CD4-positive, alpha-beta T cell treated with Interleukin-15 for 1 hour (primary cell): Measurements from ENCODE around the gene APCDD1L.
"Not testable (repeated sequence)": the region's sequence is repeated elsewhere in the genome, so short reads cannot be mapped to it uniquely, and the experiment has no call there.

ENCODE experiments used
- DNase-seq: peaks from one replicate; pipeline ENCODE4 v3.0.0-alpha.2; 2020

APCDD1L gene

DNA sequence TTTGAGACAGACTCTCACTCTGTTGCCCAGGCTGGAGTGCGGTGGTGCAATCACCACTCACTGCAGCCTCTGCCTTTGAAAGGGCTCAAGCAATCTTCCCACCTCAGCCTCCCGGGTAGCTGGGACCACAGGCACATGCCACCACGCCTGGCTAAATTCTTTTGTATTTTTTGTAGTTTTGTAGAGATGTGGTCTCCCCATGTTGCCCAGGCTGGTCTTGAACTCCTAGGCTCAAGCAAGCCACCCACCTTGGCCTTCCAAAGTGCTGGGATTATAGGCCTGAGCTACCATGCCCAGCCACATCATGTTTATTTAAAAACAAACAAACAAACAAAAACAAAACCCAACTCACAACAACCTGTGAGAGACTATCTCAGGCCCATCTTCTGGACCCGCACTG is 29.7 kb upstream of the APCDD1L start:
- no peak for DNase-seq

DNA sequence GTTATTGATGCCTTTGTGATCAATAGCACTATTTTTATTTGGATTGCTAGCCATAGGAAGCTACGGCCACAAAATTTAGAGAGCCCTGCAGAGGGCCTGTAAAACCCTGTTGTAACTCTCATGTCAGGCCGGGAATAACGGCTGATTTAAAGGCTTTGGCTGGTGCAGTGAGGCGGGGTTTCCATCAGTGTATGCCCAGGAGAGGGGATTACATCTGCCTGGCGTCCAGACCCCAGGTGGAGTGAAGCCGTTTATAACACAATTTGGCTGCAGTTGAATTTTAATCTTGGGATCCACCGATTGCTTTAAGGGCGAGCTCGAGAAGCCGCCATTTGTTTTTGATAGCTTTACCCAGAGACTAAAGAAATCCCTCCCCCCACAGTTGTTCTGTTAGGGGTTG is 29.1 kb upstream of the APCDD1L start:
- no peak for DNase-seq

DNA sequence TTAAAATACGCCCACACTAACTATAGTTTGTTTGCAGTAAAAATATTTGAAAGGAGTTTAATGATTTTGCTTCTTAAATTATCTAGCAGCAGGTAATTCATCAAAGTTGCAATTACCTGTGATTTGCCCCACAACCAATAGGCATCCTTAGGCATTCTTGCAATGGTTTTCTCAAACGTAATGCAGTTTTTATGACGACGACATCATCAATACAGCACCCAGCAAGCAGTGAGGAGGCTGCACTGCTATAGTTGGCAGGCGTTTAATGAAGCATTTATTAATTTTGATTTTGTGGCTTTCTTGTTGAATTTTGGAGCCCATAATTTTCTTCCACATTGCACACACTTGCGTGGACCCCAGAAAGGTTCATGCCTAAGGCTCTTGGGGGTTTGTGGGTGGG is 28.1 kb upstream of the APCDD1L start:
- no peak for DNase-seq

DNA sequence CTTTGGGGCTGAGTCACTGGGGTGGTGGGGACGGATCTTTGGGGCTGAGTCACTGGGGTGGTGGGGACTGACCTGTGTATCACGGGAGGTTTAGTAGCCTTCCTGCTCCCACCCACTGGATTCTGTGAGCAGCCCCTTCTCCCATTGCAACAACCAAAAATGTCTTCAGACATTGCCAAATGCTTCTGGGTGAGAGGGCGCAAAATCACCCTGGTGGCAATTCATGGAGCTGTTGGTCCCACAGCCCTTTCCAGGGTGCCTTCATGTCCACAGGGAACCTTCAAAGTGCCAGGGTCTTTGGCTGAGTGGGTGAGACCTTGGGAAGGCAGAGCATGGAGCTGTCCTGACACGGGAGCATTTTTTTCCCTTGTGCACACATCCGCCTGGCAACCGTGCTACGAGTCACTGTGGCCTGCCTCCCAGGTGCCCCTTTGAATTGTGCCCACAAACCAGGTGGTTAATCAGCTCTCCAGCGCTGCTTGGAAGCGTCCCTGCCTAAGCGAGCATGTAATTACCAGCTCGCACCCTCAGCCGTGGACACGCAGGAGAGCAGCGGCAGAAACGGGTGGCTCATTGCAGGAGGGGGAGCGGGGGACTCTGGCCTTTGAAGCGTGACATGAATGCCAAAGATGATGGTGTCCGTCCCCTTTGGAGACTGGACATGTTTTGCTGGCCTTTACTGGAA is 27.4 kb upstream of the APCDD1L start:
- DNase-seq, result no peak

DNA sequence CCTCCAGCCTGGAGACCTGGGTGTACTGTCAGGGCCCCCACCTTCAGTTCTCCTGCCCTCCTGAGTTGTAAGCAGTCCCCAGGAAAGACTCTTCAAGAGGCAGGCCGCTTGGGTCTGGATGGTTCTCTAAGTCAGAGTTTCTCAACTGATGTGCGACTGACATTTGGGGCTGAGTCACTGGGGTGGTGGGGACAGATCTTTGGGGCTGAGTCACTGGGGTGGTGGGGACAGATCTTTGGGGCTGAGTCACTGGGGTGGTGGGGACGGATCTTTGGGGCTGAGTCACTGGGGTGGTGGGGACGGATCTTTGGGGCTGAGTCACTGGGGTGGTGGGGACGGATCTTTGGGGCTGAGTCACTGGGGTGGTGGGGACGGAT is 26.8 kb upstream of the APCDD1L start:
- not testable (repeated sequence) for DNase-seq

DNA sequence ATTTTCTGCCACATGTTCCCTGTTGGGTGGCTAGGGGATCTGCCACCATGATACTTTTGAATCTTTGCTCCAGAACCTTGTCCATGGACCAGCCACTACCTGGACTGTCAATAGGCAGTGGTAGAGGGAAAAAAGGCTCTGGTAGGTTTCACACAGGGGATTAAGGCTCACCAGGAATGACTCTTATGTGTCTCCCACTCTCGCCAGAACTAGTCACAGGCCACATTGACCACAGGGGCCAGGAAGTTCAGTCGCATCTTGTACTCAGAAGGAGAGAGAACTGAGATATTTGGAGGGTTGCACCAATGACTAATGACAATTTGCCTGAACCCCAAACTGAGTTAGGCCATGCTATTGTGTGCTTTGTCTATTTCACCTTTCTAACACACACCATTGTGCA is 23.6 kb upstream of the APCDD1L start:
- no peak for DNase-seq

DNA sequence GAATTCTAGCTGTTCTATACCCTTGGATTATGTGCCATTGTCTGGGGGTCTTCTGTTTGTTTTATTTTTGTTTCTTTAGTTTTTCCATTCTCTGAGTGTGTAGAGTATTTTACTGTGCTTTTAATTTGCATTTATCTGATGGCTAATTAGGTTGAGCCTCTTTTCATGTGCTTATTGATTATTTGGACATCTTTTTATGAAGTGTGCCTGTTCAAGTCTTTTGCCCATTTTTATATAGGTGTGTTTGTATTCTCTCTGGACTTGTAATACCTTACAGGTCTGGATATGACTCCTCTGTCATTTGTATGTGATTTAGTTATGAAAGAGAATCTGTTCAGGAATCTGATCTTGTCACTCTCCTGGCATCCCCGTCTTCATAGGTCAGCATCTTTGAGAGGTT is 22.6 kb upstream of the APCDD1L start:
- no peak for DNase-seq

DNA sequence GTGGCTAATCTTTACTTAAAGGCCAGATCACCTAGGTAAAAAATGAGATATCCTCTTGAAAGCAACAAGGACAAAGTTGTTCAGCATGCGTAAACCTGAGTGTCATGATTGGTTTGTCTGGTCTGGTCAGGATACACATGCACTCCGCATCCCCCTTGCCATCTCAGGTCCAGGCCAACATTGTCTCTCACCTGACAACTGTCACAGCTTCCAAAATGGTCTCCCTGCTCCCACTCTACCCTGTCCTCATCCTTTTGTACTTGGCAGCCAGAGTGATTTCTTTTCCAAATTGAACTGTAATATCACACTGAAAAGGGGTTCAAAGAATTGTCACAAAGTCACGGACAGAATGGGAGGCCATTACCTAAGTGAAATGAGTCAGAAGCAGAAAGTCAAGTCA is 21.1 kb upstream of the APCDD1L start:
- no peak for DNase-seq

DNA sequence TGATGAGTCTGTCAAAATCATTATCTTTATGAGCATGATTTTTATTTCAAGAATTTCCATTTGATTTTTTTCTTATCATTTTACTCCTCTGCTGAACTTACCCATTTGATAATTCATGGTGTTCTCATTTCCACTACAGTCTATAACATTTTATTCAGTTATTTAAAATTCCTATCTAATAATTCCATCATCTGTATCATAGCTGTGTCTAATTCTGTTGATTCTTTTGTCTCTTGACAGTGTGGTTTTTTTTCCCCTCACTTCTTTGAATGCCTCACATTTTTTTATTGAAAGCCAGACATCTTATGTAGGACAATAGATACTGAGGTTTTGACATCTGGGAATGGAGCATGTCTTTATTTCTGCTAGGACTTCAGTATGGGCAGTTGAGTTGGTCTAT is 16.5 kb upstream of the APCDD1L start:
- DNase-seq, result no peak

DNA sequence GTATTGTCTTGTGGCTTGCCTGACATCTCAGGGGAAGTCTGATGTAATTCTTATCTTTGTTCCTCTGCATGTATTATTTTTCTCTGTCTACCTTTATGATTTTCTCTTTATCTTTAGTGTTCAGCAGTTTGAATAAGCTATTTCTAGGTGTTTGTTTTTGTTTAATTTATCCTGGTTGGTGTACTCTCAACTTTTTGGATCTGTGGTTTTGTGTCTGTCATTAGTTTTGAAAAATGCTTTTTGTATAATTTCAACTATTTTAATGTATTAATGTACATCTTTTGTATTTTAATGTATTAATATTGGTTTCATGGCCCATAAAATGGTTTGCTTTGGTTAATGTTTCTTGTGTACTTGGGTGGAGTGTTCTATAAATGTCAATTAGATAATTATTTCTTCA is 15.9 kb upstream of the APCDD1L start:
- DNase-seq, result no peak

DNA sequence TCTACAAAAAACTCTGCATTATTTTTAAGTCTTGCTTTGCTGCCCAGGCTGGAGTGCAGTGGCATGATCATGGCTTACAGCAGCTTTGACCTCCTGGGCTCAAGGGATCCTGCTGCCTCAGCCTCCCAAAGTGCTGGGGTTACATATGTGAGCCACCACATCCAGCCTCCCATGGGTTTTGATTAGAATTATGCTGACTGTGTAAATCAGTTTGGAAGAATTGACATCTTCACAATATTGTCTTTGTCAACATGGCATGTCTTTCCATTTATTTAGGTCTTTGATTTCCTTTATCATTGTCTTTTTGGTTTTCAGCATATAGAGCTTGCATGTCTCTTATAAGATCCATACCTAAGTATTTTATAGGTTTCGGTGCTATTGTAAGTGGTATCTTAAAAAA is 13.2 kb upstream of the APCDD1L start:
- DNase-seq, result no peak

DNA sequence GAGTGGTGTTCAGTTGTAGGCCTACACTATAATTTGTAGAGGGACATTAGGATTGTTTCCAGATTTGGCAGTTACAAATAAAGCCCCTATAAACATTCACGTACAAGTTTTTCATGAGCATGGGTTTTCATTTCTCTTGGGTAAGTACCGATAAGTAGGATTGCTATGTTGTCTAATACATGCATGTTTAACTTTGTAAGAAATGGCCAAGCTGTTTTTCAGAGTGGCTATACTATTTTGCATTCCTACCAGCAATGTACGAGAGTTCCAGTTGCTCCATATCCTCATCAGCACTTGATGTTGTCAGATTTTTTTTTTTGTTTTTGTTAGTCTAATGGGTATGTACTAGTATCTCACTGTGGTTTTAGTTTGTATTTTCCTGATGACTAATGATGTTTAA is 11.2 kb upstream of the APCDD1L start:
- no peak for DNase-seq

DNA sequence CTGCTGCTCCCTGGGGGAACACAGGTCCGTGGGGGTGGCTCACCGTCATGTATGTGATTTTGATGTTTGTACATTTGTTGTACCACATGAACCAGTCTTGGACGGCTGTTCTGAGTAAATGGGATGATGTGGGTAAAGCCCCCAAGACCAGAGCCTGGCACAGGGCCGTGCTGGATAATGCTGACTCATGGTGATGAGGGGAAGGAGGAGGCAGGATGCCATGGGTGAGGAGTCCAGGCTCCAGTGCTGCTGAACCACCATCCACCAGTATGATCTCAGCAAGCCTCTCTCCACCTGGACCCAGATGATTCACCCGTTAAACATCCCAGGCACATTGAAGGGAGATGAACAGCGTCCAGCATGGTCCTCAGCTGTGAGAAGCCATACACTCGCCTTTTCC is 9.6 kb upstream of the APCDD1L start:
- DNase-seq, result no peak

DNA sequence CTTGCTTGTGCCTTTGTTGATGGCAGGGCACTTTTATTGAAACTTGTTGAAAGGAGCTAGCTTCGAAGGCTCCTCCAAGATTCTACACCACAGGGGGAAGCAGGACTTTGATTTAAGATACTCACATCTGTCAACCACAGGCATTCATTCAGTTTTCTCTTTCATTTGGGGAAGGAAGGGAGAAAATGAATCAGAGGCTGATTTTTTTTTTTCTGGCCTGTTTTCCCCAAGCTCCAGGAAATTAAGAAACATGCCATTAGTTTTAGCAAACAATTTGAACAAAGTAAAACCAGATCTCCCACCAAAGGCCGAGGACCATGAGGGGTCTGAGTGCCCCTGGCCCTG is 8.7 kb upstream of the APCDD1L start:
- DNase-seq, result no peak

DNA sequence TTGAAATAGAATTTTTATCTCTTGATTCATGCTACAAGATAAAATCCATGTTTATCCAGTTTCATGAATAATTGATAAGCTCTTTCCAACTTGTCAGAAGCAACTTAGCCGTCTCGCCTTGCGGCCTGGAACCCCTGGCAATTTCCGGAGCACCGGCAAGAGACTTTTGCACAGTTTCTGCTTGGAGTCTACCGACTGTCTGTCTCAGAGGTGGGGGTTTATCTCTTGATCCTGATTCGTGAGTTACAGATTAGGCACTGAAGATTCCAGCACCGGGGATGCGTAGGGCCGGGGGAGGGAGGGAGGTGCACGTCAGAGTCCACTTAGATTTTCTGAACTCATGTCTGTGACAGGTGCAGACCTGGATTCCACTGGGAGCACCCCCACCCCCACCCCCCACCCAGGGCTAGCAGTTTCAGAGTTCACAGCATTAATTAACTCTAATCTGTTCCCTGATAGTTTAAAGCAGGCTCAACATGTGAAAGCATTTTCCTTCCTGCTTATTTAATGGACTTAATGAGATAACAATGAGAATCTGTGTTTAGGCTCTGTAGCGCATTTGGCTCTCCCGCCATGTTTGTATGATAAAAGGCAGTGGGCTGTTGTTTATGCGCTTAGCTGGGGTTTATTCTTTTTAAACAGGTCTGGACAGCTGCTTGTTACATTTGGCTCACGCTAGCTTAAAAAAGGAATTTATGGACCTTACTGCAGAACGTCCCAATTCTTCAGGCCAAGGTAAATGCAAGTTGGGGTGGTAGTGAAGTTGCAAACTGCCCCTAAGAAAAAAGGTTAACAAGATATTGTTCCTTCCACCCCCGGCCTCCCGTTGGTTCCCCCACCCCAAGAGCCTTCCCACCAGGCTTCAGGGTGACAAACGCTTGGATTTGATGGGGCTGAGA is 8.1 kb upstream of the APCDD1L start:
- no peak for DNase-seq

DNA sequence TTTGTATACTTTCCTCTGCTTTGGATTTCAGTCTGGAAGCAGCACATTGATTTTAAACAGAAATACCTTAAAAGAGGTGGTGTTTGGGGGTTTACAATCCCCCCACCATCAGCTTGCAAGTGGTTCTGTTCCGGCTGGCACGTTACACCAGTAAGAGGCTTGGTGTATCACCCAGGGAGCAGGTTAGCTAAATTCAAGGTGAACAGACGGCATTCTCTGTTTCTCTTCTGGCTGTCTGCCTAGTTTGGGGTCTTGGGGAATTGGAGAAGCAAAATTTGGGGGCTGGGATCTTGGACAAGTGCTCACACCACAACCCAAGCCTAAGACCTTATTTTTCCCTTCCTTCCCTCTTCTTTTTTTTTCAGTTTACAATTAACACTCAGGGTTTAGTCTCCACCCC is 7.5 kb upstream of the APCDD1L start:
- no peak for DNase-seq

DNA sequence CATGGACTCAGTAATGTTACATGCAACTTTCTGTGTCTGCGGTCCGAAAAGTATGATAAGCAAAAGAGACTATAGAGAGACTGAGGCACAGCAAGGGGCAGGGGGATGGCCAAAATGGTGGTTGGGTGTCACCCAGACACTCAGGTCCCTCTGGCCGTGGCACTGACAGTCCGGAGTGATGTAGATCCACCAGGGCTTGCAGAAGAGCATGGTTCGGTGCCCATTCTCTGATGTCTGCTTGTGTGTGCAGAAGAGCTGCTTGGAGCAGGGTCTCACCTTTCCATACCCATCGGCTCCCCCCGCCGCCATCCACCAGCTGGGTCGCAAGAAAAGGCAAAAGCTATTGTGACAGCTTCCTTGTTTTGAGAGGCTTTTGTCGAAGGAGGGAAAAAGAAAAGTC is 6.6 kb upstream of the APCDD1L start:
- DNase-seq, result no peak

DNA sequence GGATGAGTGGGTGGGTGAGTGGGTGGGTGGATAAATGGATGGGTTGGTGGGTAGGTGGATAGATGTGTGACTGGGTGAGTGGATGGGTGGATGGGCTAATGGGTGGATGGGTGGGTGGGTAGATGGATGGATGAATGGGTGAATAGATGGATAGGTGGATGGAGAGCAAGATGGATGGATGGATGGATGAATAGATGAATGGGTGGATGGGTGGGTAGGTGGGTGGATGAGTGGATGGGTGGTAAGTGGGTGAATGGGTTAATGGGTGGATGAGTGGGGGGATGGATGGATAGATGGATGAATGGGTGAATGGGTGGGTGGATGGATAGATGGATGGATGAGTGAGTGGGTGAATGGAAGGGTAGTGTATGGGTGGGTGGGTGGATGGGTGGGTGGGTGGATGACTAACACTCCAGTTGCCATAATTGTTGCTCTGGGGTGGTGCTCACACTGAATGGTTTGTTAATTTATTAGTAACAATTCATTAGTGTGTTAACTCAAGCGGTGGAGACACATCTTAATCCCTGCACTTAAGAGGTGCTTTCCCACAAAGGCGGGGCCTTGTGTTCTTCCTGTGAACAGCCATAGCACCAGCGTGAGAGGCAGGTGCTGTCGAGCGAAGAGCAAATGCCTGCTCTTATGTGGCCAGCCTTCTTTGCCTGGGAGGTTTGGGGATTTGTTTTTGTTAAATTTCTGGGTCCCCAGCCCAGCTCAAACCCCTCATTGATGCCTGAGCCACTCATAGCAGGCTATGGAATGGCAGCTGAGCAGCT is 4.9 kb upstream of the APCDD1L start:
- no peak for DNase-seq

DNA sequence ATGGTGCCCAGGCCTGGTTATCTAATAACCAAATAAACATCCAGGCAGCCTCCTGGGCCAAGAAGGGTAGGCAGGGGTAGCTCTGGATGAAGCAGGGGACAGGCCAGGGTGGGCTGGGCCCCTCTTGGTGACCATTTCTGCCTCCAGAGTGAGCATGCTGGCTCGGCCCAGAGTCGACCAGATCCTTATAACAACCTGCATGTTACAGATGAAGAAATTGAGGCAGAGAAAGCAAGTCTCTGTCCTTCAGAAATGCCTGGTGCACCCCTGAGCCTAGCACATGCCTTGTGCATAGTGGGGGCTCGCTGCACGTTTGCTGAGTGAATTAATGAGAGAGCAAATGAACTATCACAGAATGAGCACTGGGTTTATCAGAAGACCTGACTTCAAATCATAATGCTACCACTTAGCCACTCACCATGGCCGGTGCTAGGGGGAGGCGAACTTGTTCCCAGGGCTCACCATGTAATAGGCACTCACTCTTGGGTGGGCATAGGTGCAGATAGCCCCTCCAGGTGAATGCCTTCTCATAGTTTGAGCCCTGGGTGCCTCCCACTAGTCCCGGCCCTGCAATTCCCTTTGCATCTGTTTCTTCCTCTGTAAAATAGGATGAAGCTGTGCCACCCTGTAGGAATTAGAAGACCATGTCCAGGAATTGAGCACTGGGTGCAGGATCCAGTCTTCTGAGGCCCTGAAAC is 3.8 kb upstream of the APCDD1L start:
- no peak for DNase-seq

DNA sequence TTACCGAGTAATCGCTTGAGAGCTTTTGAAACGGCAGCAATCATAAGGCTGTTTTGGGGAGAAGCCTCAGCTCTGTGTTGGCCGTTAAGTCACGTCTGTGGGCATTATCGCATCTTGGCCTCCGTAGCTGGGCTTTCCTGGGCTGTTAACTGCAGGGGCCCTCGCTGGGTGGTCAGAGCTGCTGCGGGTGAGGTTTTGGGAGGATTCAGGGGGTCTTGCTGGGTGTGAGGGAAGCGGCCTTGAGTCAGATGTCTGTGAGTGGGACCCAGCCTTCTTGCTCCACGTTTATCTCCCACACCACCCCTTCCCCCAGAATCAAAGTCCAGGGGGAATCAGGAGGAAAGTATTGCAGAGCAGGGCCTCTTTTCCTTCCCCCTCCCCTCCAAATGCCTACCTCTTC is 3.2 kb upstream of the APCDD1L start:
- DNase-seq, result no peak

DNA sequence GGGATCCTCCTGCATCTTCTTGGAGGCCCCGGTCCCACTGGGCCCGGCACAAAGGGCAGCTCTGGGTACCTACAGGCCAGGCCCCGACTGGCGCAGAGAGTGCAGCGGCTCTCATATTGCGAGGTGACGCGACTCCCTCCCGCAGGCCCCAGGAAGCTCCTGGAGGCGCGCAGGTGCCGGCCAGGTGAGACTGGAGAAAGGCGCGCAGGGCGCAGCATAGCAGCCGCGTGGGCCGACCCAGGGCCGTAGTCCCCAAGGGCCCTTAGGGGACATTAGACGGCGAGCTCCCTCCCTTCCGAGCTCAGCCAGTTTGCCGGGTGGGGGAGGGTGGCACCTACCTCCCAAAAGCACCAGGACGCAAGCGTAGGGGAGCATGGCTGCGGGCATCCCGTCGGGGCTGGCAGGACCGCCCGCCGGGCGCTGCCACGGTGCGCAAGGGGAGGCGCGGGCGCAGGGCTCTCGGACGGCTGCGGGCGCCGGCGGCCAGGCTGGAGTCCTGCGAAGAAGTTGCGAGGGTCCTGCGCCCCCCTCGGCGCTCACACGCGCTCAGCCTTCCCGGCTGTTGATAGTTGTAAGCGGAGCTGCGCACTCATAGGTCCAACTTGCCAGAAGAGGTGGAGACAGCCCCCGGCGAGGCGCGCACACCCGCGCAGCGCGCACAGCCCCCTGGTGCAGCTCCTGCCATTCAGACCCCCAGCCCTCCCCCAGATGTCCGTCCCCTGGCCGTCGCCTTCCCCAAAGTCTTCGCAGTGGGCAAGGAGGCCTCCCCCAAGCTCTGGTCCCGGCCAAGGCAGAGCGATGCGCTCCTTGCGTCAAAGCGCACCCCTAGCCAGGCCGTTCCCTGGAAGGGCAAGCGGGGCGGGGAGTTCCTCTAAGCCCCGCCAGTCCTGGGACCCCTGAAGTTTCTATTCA is 622 bp downstream of the APCDD1L start:
- no peak for DNase-seq

DNA sequence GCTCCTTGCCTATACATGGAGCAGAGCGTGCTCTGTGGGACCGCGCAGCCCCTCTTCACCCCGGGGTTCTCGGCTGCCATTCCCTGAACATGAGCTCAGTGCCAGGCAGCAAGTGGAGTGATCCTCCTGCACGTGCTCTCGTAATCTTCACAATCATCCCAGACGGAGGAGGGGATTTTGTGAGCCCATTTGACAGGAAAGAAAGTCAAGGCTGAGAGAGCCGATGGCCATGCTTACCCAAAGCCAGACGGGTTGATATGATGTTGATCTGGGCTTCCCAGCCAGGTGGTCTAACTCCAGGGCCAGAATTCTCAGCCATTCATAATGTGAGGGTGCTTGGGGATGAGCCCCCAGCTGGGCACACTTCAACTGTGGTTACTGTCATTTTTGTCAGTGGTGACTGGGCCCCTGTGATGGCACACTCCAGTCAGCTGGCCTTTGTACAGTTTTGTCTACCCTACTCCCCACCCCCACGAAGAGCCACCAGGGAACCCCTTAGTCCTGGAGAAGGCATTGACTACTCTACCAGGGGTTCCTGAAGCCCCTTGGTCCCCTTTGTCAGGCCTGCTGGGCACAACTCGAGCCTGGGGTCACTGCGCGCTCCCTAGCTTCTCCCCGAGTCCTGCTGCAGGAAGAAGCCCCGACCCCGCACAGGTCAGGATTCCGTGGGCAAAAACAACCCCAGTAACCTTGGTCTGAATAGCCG is 1.5 kb downstream of the APCDD1L start:
- DNase-seq, result no peak
